HEK293 (cell line): Measurements from ENCODE around the gene COPZ1.

Source experiments
- KLF16 ChIP-seq: fragments of 450-650 bp; formaldehyde crosslinking; IDR thresholded peaks from 2 replicates; pipeline ENCODE4 v1.5.1; 2017; ENCODE audit warnings: missing biosample characterization, missing genetic modification characterization
- KLF7 ChIP-seq: fragments of 450-650 bp; formaldehyde crosslinking; IDR thresholded peaks from 2 replicates; pipeline ENCODE4 v1.5.1; 2016; ENCODE audit warnings: missing biosample characterization, missing genetic modification characterization, borderline replicate concordance
- MEIS1 ChIP-seq: sonication (generic); formaldehyde crosslinking; IDR thresholded peaks from 2 replicates; pipeline ENCODE4 v1.8.1; 2022; ENCODE audit warnings: missing genetic modification reagents, mild to moderate bottlenecking, borderline replicate concordance
- OSR2 ChIP-seq: fragments of 450-650 bp; formaldehyde crosslinking; IDR thresholded peaks from 2 replicates; pipeline ENCODE4 v1.5.1; 2016; ENCODE audit warnings: missing biosample characterization, missing genetic modification characterization
- RBAK ChIP-seq: fragments of 450-650 bp; formaldehyde crosslinking; IDR thresholded peaks from 2 replicates; pipeline ENCODE4 v1.5.1; 2016; ENCODE audit warnings: missing biosample characterization, missing genetic modification characterization
- REPIN1 ChIP-seq: fragments of 450-650 bp; formaldehyde crosslinking; IDR thresholded peaks from 2 replicates; pipeline ENCODE4 v1.5.1; 2017; ENCODE audit warnings: missing biosample characterization, missing genetic modification characterization, low read depth
- SETDB1 ChIP-seq: IDR thresholded peaks from one replicate; pipeline ENCODE4 v1.6.1; 2017; ENCODE audit warnings: mild to moderate bottlenecking, low read length, moderate library complexity, mixed read lengths; ENCODE audit not compliant: insufficient read length
- ZBTB17 ChIP-seq: fragments of 450-650 bp; formaldehyde crosslinking; IDR thresholded peaks from 2 replicates; pipeline ENCODE4 v1.5.1; 2016; ENCODE audit warnings: missing biosample characterization, missing genetic modification characterization
- ZBTB20 ChIP-seq: fragments of 450-650 bp; formaldehyde crosslinking; IDR thresholded peaks from 2 replicates; pipeline ENCODE4 v1.5.1; 2016; ENCODE audit warnings: missing biosample characterization, missing genetic modification characterization
- ZBTB8A ChIP-seq: fragments of 450-650 bp; formaldehyde crosslinking; IDR thresholded peaks from 2 replicates; pipeline ENCODE4 v1.5.1; 2016; ENCODE audit warnings: missing biosample characterization, missing genetic modification characterization
- ZFHX2 ChIP-seq: fragments of 450-650 bp; formaldehyde crosslinking; conservative IDR thresholded peaks from 2 replicates; pipeline ENCODE4 v1.5.1; 2016; ENCODE audit warnings: missing biosample characterization, missing genetic modification characterization
- ZFP37 ChIP-seq: fragments of 450-650 bp; formaldehyde crosslinking; IDR thresholded peaks from 2 replicates; pipeline ENCODE4 v1.5.1; 2016; ENCODE audit warnings: missing biosample characterization, missing genetic modification characterization
- ZIC2 ChIP-seq: fragments of 450-650 bp; formaldehyde crosslinking; IDR thresholded peaks from 2 replicates; pipeline ENCODE4 v1.5.1; 2016; ENCODE audit warnings: missing biosample characterization, missing genetic modification characterization
- ZNF112 ChIP-seq: fragments of 450-650 bp; formaldehyde crosslinking; IDR thresholded peaks from 2 replicates; pipeline ENCODE4 v1.5.0; 2017; ENCODE audit warnings: missing biosample characterization, missing genetic modification characterization
- ZNF175 ChIP-seq: fragments of 450-650 bp; formaldehyde crosslinking; IDR thresholded peaks from 2 replicates; pipeline ENCODE4 v1.5.1; 2016; ENCODE audit warnings: missing biosample characterization, missing genetic modification characterization
- ZNF2 ChIP-seq: fragments of 450-650 bp; formaldehyde crosslinking; IDR thresholded peaks from 2 replicates; pipeline ENCODE4 v1.5.1; 2016; ENCODE audit warnings: missing biosample characterization, missing genetic modification characterization
- ZNF335 ChIP-seq: fragments of 450-650 bp; formaldehyde crosslinking; conservative IDR thresholded peaks from 2 replicates; pipeline ENCODE4 v1.5.1; 2016; ENCODE audit warnings: missing biosample characterization, missing genetic modification characterization
- ZNF341 ChIP-seq: fragments of 450-650 bp; formaldehyde crosslinking; IDR thresholded peaks from 2 replicates; pipeline ENCODE4; 2016; ENCODE audit warnings: low read depth, missing biosample characterization, missing genetic modification characterization
- ZNF404 ChIP-seq: fragments of 450-650 bp; formaldehyde crosslinking; IDR thresholded peaks from 2 replicates; pipeline ENCODE4 v1.5.1; 2017; ENCODE audit warnings: missing biosample characterization, missing genetic modification characterization
- ZNF473 ChIP-seq: fragments of 450-650 bp; formaldehyde crosslinking; IDR thresholded peaks from 2 replicates; pipeline ENCODE4 v1.5.1; 2017; ENCODE audit warnings: missing biosample characterization, missing genetic modification characterization
- ZNF548 ChIP-seq: fragments of 450-650 bp; formaldehyde crosslinking; IDR thresholded peaks from 2 replicates; pipeline ENCODE4 v1.5.1; 2016; ENCODE audit warnings: missing biosample characterization, missing genetic modification characterization
- ZNF571 ChIP-seq: fragments of 450-650 bp; formaldehyde crosslinking; IDR thresholded peaks from 2 replicates; pipeline ENCODE4 v1.5.0; 2017; ENCODE audit warnings: missing biosample characterization, missing genetic modification characterization
- ZNF610 ChIP-seq: fragments of 450-650 bp; formaldehyde crosslinking; IDR thresholded peaks from 2 replicates; pipeline ENCODE4 v1.5.1; 2016; ENCODE audit warnings: missing biosample characterization, missing genetic modification characterization, borderline replicate concordance
- ZNF621 ChIP-seq: fragments of 450-650 bp; formaldehyde crosslinking; IDR thresholded peaks from 2 replicates; pipeline ENCODE4 v1.5.1; 2017; ENCODE audit warnings: missing biosample characterization, missing genetic modification characterization
- ZNF654 ChIP-seq: fragments of 450-650 bp; formaldehyde crosslinking; IDR thresholded peaks from 2 replicates; pipeline ENCODE4 v1.5.1; 2016; ENCODE audit warnings: low read depth, missing biosample characterization, missing genetic modification characterization
- TF ChIP-seq, protein P1 (sequence below): fragments of 450-650 bp; formaldehyde crosslinking; IDR thresholded peaks from 2 replicates; pipeline ENCODE4 v1.5.1; 2016; ENCODE audit warnings: missing biosample characterization, missing genetic modification characterization
- TF ChIP-seq, protein P2 (sequence below): fragments of 450-650 bp; formaldehyde crosslinking; IDR thresholded peaks from 2 replicates; pipeline ENCODE4 v1.5.1; 2016; ENCODE audit warnings: missing biosample characterization, missing genetic modification characterization, borderline replicate concordance
- TF ChIP-seq, protein P3 (sequence below): fragments of 450-650 bp; formaldehyde crosslinking; conservative IDR thresholded peaks from 2 replicates; pipeline ENCODE4 v1.5.1; 2016; ENCODE audit warnings: low read depth, missing biosample characterization, missing genetic modification characterization
- TF ChIP-seq, protein P4 (sequence below): fragments of 450-650 bp; formaldehyde crosslinking; IDR thresholded peaks from 2 replicates; pipeline ENCODE4 v1.5.1; 2016; ENCODE audit warnings: missing biosample characterization, missing genetic modification characterization
- TF ChIP-seq, protein P5 (sequence below): fragments of 450-650 bp; formaldehyde crosslinking; IDR thresholded peaks from 2 replicates; pipeline ENCODE4 v1.5.1; 2016; ENCODE audit warnings: missing biosample characterization, missing genetic modification characterization, low read depth
- TF ChIP-seq, protein P6 (sequence below): fragments of 450-650 bp; formaldehyde crosslinking; IDR thresholded peaks from 2 replicates; pipeline ENCODE4 v1.5.1; 2016; ENCODE audit warnings: missing biosample characterization, missing genetic modification characterization

COPZ1 gene

DNA sequence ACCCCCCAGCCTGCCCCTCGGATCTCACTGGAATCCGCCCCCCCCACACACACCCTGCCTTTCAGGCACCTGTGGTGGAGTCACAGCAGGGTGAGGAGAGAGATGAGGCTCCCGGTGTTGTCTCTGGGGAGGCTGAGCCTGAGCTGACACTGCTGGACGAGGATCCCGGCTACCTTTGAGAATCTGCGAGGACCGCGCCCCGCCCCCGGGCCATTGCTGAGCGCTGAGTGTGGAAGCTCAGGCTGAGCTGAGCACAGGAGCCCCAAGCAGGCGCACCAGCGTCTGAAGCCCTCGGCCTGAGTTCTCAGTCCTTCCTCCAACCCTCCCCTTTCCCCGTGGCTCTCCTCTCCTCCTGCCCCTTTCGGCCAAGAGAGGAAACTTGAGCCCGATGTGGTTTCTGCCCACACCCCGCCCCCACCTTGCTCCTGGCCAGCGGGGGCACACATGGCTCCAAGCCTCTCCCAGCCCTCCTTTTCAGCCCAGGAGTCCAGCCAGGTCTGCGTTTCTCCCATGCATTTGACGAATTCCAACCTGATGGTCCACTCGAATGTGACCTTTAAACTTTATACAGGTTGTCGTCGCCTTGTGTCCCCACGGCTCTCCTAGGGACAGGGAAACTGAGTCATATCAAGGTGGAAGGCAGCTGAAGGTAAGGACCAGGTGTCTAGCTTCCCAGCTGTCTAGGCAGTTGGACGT lies 24.1 kb upstream of the COPZ1 start, which contains the start of gene NFE2 (continued):
- TF ChIP-seq ZBTB17, result peak; percentile 77
- TF ChIP-seq, protein P1, sequence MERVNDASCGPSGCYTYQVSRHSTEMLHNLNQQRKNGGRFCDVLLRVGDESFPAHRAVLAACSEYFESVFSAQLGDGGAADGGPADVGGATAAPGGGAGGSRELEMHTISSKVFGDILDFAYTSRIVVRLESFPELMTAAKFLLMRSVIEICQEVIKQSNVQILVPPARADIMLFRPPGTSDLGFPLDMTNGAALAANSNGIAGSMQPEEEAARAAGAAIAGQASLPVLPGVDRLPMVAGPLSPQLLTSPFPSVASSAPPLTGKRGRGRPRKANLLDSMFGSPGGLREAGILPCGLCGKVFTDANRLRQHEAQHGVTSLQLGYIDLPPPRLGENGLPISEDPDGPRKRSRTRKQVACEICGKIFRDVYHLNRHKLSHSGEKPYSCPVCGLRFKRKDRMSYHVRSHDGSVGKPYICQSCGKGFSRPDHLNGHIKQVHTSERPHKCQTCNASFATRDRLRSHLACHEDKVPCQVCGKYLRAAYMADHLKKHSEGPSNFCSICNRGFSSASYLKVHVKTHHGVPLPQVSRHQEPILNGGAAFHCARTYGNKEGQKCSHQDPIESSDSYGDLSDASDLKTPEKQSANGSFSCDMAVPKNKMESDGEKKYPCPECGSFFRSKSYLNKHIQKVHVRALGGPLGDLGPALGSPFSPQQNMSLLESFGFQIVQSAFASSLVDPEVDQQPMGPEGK (tag by site-specific recombination), result peak; percentile 62; the same call in 1 of the 2 replicates
- TF ChIP-seq KLF16 (tag by site-specific recombination), result peak; percentile 39; the same call in 1 of the 2 replicates
- TF ChIP-seq ZNF571 (tag by site-specific recombination), result no peak
- TF ChIP-seq MEIS1 (CRISPR knock-in tag), result no peak
- peak; percentile 70 for TF ChIP-seq ZIC2 (tag by site-specific recombination)
- TF ChIP-seq, protein P2, sequence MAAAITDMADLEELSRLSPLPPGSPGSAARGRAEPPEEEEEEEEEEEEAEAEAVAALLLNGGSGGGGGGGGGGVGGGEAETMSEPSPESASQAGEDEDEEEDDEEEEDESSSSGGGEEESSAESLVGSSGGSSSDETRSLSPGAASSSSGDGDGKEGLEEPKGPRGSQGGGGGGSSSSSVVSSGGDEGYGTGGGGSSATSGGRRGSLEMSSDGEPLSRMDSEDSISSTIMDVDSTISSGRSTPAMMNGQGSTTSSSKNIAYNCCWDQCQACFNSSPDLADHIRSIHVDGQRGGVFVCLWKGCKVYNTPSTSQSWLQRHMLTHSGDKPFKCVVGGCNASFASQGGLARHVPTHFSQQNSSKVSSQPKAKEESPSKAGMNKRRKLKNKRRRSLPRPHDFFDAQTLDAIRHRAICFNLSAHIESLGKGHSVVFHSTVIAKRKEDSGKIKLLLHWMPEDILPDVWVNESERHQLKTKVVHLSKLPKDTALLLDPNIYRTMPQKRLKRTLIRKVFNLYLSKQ (tag by site-specific recombination), result no peak
- TF ChIP-seq, protein P3, sequence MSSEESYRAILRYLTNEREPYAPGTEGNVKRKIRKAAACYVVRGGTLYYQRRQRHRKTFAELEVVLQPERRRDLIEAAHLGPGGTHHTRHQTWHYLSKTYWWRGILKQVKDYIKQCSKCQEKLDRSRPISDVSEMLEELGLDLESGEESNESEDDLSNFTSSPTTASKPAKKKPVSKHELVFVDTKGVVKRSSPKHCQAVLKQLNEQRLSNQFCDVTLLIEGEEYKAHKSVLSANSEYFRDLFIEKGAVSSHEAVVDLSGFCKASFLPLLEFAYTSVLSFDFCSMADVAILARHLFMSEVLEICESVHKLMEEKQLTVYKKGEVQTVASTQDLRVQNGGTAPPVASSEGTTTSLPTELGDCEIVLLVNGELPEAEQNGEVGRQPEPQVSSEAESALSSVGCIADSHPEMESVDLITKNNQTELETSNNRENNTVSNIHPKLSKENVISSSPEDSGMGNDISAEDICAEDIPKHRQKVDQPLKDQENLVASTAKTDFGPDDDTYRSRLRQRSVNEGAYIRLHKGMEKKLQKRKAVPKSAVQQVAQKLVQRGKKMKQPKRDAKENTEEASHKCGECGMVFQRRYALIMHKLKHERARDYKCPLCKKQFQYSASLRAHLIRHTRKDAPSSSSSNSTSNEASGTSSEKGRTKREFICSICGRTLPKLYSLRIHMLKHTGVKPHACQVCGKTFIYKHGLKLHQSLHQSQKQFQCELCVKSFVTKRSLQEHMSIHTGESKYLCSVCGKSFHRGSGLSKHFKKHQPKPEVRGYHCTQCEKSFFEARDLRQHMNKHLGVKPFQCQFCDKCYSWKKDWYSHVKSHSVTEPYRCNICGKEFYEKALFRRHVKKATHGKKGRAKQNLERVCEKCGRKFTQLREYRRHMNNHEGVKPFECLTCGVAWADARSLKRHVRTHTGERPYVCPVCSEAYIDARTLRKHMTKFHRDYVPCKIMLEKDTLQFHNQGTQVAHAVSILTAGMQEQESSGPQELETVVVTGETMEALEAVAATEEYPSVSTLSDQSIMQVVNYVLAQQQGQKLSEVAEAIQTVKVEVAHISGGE (tag by site-specific recombination), result no peak
- no peak for TF ChIP-seq ZNF654 (tag by site-specific recombination)
- no peak for TF ChIP-seq ZNF175 (tag by site-specific recombination)
- TF ChIP-seq REPIN1, result no peak
- peak; percentile 69 for TF ChIP-seq ZNF335 (tag by site-specific recombination)
- TF ChIP-seq ZNF610 (tag by site-specific recombination), result no peak
- no peak for TF ChIP-seq ZNF548 (tag by site-specific recombination)
- 0 out of 2 replicates have a peak, but pooled peaks have one; percentile 58 for TF ChIP-seq KLF7
- TF ChIP-seq ZNF621 (tag by site-specific recombination), result no peak
- TF ChIP-seq ZFP37 (tag by site-specific recombination), result no peak
- TF ChIP-seq ZNF112 (tag by site-specific recombination), result no peak
- TF ChIP-seq, protein P4, sequence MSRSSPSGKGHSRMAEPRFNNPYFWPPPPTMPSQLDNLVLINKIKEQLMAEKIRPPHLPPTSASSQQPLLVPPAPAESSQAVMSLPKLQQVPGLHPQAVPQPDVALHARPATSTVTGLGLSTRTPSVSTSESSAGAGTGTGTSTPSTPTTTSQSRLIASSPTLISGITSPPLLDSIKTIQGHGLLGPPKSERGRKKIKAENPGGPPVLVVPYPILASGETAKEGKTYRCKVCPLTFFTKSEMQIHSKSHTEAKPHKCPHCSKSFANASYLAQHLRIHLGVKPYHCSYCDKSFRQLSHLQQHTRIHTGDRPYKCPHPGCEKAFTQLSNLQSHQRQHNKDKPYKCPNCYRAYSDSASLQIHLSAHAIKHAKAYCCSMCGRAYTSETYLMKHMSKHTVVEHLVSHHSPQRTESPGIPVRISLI (tag by site-specific recombination), result no peak
- TF ChIP-seq ZFHX2 (tag by site-specific recombination), result peak; percentile 96
- no peak for TF ChIP-seq RBAK (tag by site-specific recombination)
- no peak for TF ChIP-seq SETDB1
- TF ChIP-seq ZNF404 (tag by site-specific recombination), result no peak
- no peak for TF ChIP-seq ZNF473
- peak; percentile 44; the same call in 1 of the 2 replicates for TF ChIP-seq ZBTB20 (tag by site-specific recombination)
- TF ChIP-seq, protein P5, sequence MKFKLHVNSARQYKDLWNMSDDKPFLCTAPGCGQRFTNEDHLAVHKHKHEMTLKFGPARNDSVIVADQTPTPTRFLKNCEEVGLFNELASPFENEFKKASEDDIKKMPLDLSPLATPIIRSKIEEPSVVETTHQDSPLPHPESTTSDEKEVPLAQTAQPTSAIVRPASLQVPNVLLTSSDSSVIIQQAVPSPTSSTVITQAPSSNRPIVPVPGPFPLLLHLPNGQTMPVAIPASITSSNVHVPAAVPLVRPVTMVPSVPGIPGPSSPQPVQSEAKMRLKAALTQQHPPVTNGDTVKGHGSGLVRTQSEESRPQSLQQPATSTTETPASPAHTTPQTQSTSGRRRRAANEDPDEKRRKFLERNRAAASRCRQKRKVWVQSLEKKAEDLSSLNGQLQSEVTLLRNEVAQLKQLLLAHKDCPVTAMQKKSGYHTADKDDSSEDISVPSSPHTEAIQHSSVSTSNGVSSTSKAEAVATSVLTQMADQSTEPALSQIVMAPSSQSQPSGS, result no peak
- TF ChIP-seq ZNF341, result no peak
- TF ChIP-seq ZNF2 (tag by site-specific recombination), result no peak
- peak; percentile 75 for TF ChIP-seq ZBTB8A
- 0 out of 2 replicates have a peak, but pooled peaks have one; percentile 10 for TF ChIP-seq OSR2 (tag by site-specific recombination)
- TF ChIP-seq, protein P6, sequence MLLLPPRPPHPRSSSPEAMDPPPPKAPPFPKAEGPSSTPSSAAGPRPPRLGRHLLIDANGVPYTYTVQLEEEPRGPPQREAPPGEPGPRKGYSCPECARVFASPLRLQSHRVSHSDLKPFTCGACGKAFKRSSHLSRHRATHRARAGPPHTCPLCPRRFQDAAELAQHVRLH (tag by site-specific recombination), result no peak
